ENCODE data around the gene TECPR2. TPM values are rescaled to one million over a fixed set of nuclear protein-coding genes. Genes with fewer than 3 reads are reported as not detected.

TECPR2 gene
- total and polyA plus RNA-seq, 8 donors = 3.3 to 18.2 (median 10.5) TPM

GRCh38 chr14:102316338-102316742, 46.4 kb upstream of the TECPR2 start:
- peak in 3 of 4 donors; percentile 3 to 19 (median 11) for ATAC-seq
- Histone ChIP-seq H3K36me3 (no peaks in the 10 kb centered on the region), H3K4me1 (peaks cover 4 to 17% (median 8%) of the 10 kb centered on the region in 3 donors), H3K4me3 (peak overlapping the region in 3 of 4 donors; percentile 22 to 55 (median 28)), H3K27ac (peak overlapping the region in 3 of 4 donors; percentile 69 to 92 (median 91)), H3K9me3 (no peaks in the 10 kb centered on the region), H3K27me3 (no peaks in the 10 kb centered on the region)
- TF ChIP-seq CTCF (IDR thresholded peaks at IDR 0.05) = no peak
- WGBS, 2 donors = 1 to 2% methylated on average over 10 of the region's 10 CpGs
- FAIRE-seq = no peak
- intact Hi-C loops (cut with DNase I) = no loop called here
- peak in 3 of 6 donors; percentile 54 to 81 (median 56) for DNase-seq

GRCh38 chr14:102316743-102317563, 45.8 kb upstream of the TECPR2 start:
- Histone ChIP-seq H3K27ac (peak overlapping the region; percentile 46 to 92 (median 80)), H3K9me3 (no peaks in the 10 kb centered on the region), H3K4me3 (peak overlapping the region; percentile 1 to 55 (median 32)), H3K27me3 (no peaks in the 10 kb centered on the region), H3K4me1 (peaks cover 6 to 17% (median 10%) of the 10 kb centered on the region in 3 donors), H3K36me3 (no peaks in the 10 kb centered on the region)
- WGBS, 2 donors = 1% methylated on average over 54 of the region's 54 CpGs
- intact Hi-C loops (cut with DNase I) = no loop called here
- ATAC-seq (peak; percentile 75 to 87 (median 80)), FAIRE-seq (no peak), DNase-seq (peak; percentile 84 to 100 (median 96))
- peak; percentile 55 to 74 (median 64) for TF ChIP-seq CTCF (IDR thresholded peaks at IDR 0.05)

GRCh38 chr14:102317564-102318248, 45.0 kb upstream of the TECPR2 start:
- peak overlapping the region; percentile 1 to 55 (median 32) for H3K4me3 ChIP-seq
- no peak for FAIRE-seq
- DNase-seq = peak in 1 of 6 donors; percentile 29
- H3K4me1 ChIP-seq = peaks cover 6 to 17% (median 10%) of the 10 kb centered on the region in 3 donors
- intact Hi-C loops (cut with DNase I) = no loop called here
- no peaks in the 10 kb centered on the region for H3K36me3 ChIP-seq
- H3K9me3 ChIP-seq = no peaks in the 10 kb centered on the region
- ATAC-seq = no peak
- no peak for TF ChIP-seq CTCF (IDR thresholded peaks at IDR 0.05)
- 45 to 51% methylated on average over 12 of the region's 12 CpGs for WGBS, 2 donors
- H3K27ac ChIP-seq = peak overlapping the region; percentile 46 to 92 (median 80)
- no peaks in the 10 kb centered on the region for H3K27me3 ChIP-seq

- 52 to 54% methylated on average over 15 of the region's 15 CpGs for WGBS, 2 donors
- Histone ChIP-seq H3K27ac (peak overlapping the region in 3 of 4 donors; percentile 73 to 90 (median 79)), H3K9me3 (no peaks in the 10 kb centered on the region), H3K4me1 (peaks cover 6 to 17% (median 10%) of the 10 kb centered on the region in 3 donors), H3K27me3 (no peaks in the 10 kb centered on the region), H3K4me3 (peak overlapping the region in 3 of 4 donors; percentile 59 to 82 (median 76)), H3K36me3 (no peaks in the 10 kb centered on the region)
- DNase-seq (peak in 3 of 6 donors; percentile 35 to 45 (median 41)), FAIRE-seq (no peak), ATAC-seq (no peak)
- intact Hi-C loops (cut with DNase I) = no loop called here
- no peak for TF ChIP-seq CTCF (IDR thresholded peaks at IDR 0.05)
These were observed 43.9 kb upstream of the TECPR2 start for GRCh38 chr14:102318781-102319276.

Measured in pancreas (tissue), 10 donors.